Bronchial epithelial cell (primary cell): ENCODE results near the gene SECISBP2L. TPM values are rescaled to one million over a fixed set of nuclear protein-coding genes. Genes with fewer than 3 reads are reported as not detected.

Source experiments
- DNase-seq: peaks from one replicate; pipeline ENCODE4 v3.0.0-alpha.2; 2010; ENCODE audit warnings: low read depth
- FAIRE-seq: peaks from 2 replicates; lab custom pipeline; 2011; peaks lifted over from hg19 to GRCh38; lab: Jason Lieb, UNC
- H3K27me3 ChIP-seq: 2 replicates; pipeline ENCODE4 v1.5.1; 2011; ENCODE audit warnings: low read length; ENCODE audit not compliant: control insufficient read depth, insufficient read depth
- H3K36me3 ChIP-seq: 2 replicates; pipeline ENCODE4 v1.5.1; 2011; ENCODE audit warnings: low read length; ENCODE audit not compliant: control insufficient read depth, insufficient read depth
- H3K4me3 ChIP-seq: 2 replicates; pipeline ENCODE4 v1.5.1; 2011; ENCODE audit warnings: mild to moderate bottlenecking, low read depth, low read length, control low read depth
- total RNA-seq: library from RNA; depleted of rRNA; stranded (reverse); fragments of >200 nt; gene quantifications from 2 replicates; pipeline ENCODE4 v1.2.1, GENCODE V29; 2014
- TF ChIP-seq, protein P1 (sequence below): IDR thresholded peaks from 2 replicates; pipeline ENCODE4 v1.5.1; 2011; ENCODE audit warnings: mild to moderate bottlenecking, moderate library complexity, low read length, control low read depth, inconsistent platforms; ENCODE audit not compliant: insufficient read depth, severe bottlenecking

Gene SECISBP2L
- total RNA-seq, 1 donor from 2014 or later: 9.0 TPM

DNA sequence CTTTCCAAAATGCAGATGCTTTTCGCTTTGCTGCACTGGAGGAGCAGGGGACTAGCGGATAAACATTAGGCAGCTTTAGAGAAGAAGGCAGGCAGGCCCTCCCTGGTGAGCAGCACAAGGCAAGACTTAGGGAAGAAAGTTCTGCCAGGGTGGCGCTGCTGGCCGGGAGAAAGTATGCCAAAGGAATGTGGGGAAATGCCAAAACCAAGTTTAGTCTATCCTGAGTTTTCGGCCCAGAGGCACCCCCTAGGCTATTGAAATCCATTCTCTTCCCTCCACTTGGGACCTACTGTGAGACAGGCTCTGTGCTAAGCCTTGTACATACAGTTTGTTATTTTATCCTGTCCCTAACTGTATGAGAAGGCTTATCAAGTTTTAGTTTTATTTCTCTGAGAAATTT, 91.7 kb downstream of the SECISBP2L start:
- H3K27me3 ChIP-seq: peaks cover 1% of the 10 kb centered on the region
- no peak overlapping the region for H3K4me3 ChIP-seq
- FAIRE-seq (no peak), DNase-seq (no peak)
- no peaks in the 10 kb centered on the region for H3K36me3 ChIP-seq
- TF ChIP-seq, protein P1, sequence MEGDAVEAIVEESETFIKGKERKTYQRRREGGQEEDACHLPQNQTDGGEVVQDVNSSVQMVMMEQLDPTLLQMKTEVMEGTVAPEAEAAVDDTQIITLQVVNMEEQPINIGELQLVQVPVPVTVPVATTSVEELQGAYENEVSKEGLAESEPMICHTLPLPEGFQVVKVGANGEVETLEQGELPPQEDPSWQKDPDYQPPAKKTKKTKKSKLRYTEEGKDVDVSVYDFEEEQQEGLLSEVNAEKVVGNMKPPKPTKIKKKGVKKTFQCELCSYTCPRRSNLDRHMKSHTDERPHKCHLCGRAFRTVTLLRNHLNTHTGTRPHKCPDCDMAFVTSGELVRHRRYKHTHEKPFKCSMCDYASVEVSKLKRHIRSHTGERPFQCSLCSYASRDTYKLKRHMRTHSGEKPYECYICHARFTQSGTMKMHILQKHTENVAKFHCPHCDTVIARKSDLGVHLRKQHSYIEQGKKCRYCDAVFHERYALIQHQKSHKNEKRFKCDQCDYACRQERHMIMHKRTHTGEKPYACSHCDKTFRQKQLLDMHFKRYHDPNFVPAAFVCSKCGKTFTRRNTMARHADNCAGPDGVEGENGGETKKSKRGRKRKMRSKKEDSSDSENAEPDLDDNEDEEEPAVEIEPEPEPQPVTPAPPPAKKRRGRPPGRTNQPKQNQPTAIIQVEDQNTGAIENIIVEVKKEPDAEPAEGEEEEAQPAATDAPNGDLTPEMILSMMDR: no peak

DNA sequence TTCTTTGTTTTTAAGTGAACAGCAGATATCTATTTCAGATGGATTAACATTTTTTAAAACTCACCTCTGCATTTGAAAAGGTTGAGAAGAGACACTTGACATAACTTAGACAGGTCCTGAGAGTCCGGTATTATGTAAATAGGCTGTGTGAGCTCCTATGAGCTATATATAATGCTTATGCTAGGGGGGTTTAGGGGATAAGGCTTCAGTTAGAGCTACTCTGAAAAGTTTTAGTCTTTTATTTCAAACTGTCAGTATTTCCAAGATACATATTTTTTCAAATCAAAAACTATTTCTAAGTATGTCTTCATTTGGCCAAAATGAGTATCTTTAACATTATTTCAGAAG, 99.4 kb downstream of the SECISBP2L start:
- no peak overlapping the region for H3K4me3 ChIP-seq
- TF ChIP-seq, protein P1: no peak
- DNase-seq (no peak), FAIRE-seq (no peak)
- H3K36me3 ChIP-seq: no peaks in the 10 kb centered on the region
- H3K27me3 ChIP-seq: peaks cover 1% of the 10 kb centered on the region

DNA sequence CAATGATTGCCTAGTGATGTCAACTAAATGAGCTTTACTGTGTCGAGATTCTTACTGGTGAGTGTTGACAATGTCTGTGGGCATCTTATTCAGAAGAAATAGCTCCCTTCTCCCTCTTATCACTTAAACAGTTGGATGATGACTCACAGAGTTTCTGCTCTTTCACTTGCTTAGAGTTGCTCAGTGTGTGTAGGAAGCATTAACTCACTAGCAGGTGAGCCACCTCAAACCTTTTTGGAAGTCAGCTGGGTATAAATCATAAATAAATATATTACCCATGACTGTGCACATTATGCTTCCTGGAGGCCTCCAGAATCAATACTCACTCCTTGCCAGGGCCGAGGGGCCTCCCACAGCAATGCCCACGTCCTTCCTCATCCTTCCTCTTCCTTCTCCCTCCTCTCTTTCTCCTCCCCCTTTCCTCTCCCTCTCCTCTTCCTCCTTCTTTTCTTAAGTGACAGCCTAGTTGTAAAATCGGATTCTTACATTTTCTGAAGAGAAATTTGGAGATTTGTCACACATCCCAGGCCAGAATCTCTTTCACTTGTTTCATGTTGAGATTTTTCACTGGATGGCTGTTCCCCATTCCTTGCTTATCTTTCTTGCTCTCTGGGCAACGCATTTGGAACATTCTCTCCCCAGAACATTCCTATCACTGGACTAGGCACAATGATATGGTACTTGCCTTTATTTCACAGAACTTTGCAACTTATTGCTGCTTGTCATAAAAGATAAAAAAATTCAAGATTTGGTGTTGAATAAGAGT, 100.0 kb downstream of the SECISBP2L start:
- FAIRE-seq: no peak
- Histone ChIP-seq H3K4me3 (no peak overlapping the region), H3K27me3 (peaks cover 1% of the 10 kb centered on the region), H3K36me3 (no peaks in the 10 kb centered on the region)
- peak; percentile 96 for DNase-seq
- TF ChIP-seq, protein P1: no peak

DNA sequence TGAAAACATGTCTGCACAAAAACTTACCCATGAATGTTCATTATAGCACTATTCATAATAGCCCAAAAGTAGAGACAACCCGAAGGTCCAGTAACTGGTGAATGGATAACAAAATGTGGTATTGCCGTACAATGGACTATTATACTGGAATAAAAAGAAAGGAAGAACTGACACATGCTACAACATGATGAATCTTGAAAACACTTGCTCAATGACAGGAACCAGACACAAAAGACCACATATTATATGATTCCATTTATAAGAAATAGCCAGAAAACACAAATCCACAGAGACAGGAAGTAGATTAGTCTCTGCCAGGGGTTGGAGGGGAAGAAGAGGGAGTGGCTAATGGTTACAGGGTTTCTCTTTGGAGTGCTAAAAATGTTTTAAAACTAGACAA, 100.9 kb downstream of the SECISBP2L start:
- FAIRE-seq: no peak
- Histone ChIP-seq H3K27me3 (no peaks in the 10 kb centered on the region), H3K36me3 (no peaks in the 10 kb centered on the region), H3K4me3 (no peak overlapping the region)
- peak; percentile 65 for DNase-seq
- TF ChIP-seq, protein P1: no peak

DNA sequence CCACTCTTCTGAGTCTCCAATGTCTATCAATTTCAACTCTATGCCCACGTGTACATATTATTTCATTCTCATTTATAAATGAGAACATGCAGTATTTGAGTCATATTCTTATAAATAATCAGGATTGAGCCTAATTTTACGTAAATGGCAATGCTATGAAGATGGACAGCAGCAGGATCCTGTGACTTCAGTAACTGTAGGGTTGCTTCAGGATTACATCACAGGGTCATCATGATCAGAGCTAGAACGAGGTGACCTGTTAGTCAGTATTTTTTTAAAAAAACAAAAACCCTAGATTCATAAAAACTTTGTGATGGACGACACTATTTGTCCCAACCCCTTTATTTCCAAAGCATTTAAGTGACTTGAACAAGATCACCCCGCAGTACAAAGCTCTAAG, 104.3 kb downstream of the SECISBP2L start:
- DNase-seq (no peak), FAIRE-seq (no peak)
- Histone ChIP-seq H3K36me3 (no peaks in the 10 kb centered on the region), H3K27me3 (no peaks in the 10 kb centered on the region), H3K4me3 (no peak overlapping the region)
- TF ChIP-seq, protein P1: no peak

DNA sequence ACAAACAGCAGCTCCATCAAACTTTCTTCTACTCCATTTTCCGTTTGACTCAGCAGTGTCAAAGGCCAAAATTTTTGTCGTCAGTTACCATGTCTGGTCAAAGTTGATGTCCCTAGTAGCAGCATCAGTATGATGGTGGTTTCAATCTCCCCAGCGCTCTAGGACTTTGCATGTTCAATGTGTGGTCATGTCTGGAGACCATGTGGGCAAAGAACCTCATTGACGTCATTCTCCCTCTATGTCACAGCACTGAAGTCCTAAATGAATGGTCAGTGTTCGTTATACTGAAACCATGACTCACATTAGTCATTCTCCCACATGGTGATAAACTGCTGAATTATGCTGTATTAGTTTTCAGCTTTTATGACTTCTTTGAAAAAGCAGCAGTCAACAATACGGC, 105.7 kb downstream of the SECISBP2L start:
- DNase-seq (peak; percentile 86), FAIRE-seq (no peak)
- TF ChIP-seq, protein P1: no peak
- H3K36me3 ChIP-seq: no peaks in the 10 kb centered on the region
- no peak overlapping the region for H3K4me3 ChIP-seq
- no peaks in the 10 kb centered on the region for H3K27me3 ChIP-seq
